Posterior vena cava (tissue), 2 donors: Measurements from ENCODE around the gene DTD1. TPM values are rescaled to one million over a fixed set of nuclear protein-coding genes. Genes with fewer than 3 reads are reported as not detected.
"Not testable (repeated sequence)": the region's sequence is repeated elsewhere in the genome, so short reads cannot be mapped to it uniquely, and the experiment has no call there.

Experiments
- DNase-seq: peaks from one replicate; pipeline ENCODE4 v3.0.0-alpha.2; 2020; ENCODE audit warnings: low spot score
- intact Hi-C, 2 donors: fragments of 100-400 bp; cut with DNase I; formaldehyde crosslinking; loops; one replicate each; pipeline versions ENCODE4 v1.14.1 to v1.14.2; 2022 to 2023
- total RNA-seq, 2 donors: library from RNA; stranded (reverse); fragmentation: NEBNext Ultra II Directional; extraction: Animal tissue kit (Norgen Biotek cat#: 25700); gene quantifications; one replicate each; pipeline ENCODE4 v1.2.1, GENCODE V29; 2021
- donor health status: DM: yes; HTN: yes; CAD: no.
- donor health status: DM: yes; HTN: yes; CAD: no.

DTD1 gene
- total RNA-seq, 2 donors from 2014 or later, result 21.5 to 23.6 TPM

- no peak for DNase-seq
- intact Hi-C loops, result no loop called here
Measured at GRCh38 chr20:18773566-18773965, 185.7 kb downstream of the DTD1 start.

- DNase-seq, result no peak
- intact Hi-C loops, result no loop called here
Measured at GRCh38 chr20:18774207-18774606, 186.4 kb downstream of the DTD1 start.

- intact Hi-C loops, result no loop called here
- no peak for DNase-seq
Measured at GRCh38 chr20:18775633-18776032, 187.8 kb downstream of the DTD1 start.

GRCh38 chr20:18778690-18779392 is 191.0 kb downstream of the DTD1 start:
- intact Hi-C loops, result no loop called here
- no peak for DNase-seq

GRCh38 chr20:18780385-18781130 is 192.7 kb downstream of the DTD1 start:
- no peak for DNase-seq
- intact Hi-C loops, result no loop called here

GRCh38 chr20:18781509-18781908 is 193.7 kb downstream of the DTD1 start:
- intact Hi-C loops, result no loop called here
- no peak for DNase-seq

GRCh38 chr20:18783385-18783959 is 195.6 kb downstream of the DTD1 start:
- intact Hi-C loops, result no loop called here
- no peak for DNase-seq

GRCh38 chr20:18787046-18787445 is 199.2 kb downstream of the DTD1 start:
- DNase-seq, intact Hi-C loops: not testable (repeated sequence)

GRCh38 chr20:18788021-18788420 is 200.2 kb downstream of the DTD1 start:
- intact Hi-C loops, result no loop called here
- DNase-seq, result no peak

- intact Hi-C loops, result no loop called here
- DNase-seq, result no peak
Measured at GRCh38 chr20:18790787-18791186, 202.9 kb downstream of the DTD1 start.

- peak; percentile 96 for DNase-seq
- intact Hi-C loops, result no loop called here
Measured at GRCh38 chr20:18793625-18794427, 206.0 kb downstream of the DTD1 start.

GRCh38 chr20:18794428-18794787 is 206.6 kb downstream of the DTD1 start:
- intact Hi-C loops, result no loop called here

GRCh38 chr20:18795366-18795765 is 207.5 kb downstream of the DTD1 start:
- intact Hi-C loops, result no loop called here
- no peak for DNase-seq

More at GRCh38 chr20:18794428-18794787, 206.6 kb downstream of the DTD1 start:
- no peak for DNase-seq

GRCh38 chr20:18796282-18796833 is 208.5 kb downstream of the DTD1 start:
- DNase-seq, result no peak
- intact Hi-C loops, result no loop called here

GRCh38 chr20:18801516-18801915 is 213.7 kb downstream of the DTD1 start:
- intact Hi-C loops, result loop anchor here in 1 of 2 donors (5.0 kb wide), 1 partner anchor 964 kb away; no protein-coding TSS in a partner anchor
- DNase-seq, result no peak

GRCh38 chr20:18802012-18802634 is 214.3 kb downstream of the DTD1 start:
- DNase-seq, result no peak
- intact Hi-C loops, result loop anchor here in 1 of 2 donors (5.0 kb wide), 1 partner anchor 965 kb away; no protein-coding TSS in a partner anchor

- intact Hi-C loops, result no loop called here
- no peak for DNase-seq
Measured at GRCh38 chr20:18805881-18806280, 218.0 kb downstream of the DTD1 start.

- DNase-seq, result no peak
- intact Hi-C loops, result no loop called here
Measured at GRCh38 chr20:18808712-18809111, 220.9 kb downstream of the DTD1 start.

- intact Hi-C loops, result no loop called here
Measured at GRCh38 chr20:18811186-18811585, 223.3 kb downstream of the DTD1 start.

More at GRCh38 chr20:18811186-18811585, 223.3 kb downstream of the DTD1 start:
- no peak for DNase-seq
